ENCODE data around the gene ROR2.

Gene ROR2

DNA sequence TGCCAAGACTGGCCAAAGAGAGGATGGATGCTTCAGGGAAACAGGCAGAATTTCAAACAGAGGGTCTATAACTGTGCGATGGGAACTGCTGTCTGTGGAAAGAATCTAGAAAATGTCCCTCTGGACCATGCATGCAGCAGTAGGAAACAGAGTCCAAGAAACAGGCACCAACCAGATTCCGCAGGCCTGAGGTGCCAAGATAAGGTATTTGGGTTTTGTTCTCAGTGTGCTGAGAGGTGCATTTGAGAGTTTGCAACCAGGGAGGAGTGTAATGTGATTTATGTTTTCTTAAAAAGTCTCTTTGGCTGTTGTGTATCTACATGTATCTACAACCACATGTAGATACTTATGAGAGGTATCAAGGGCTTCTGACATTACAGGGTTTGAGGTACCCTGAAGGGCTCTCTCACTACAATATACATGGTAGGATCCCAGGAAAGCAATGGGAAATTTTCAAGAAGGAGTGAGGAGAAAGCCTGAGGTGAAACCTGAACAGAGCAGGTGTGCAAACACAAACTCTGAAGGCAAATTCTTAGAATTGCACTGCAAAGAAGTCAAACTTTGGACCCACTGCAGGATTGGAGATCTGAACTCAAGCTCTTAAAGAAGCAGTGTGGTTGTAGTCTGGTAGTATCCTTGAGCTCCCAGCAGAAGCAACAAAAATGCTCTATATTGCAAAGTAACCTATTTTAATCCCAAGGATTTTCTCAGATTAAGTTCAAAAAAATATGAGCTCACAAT is 343.6 kb downstream of the ROR2 start:
- Histone ChIP-seq H3K4me1 (no peaks in the 10 kb centered on the region), H4K20me1 (no peaks in the 10 kb centered on the region), H3K27ac (no peak overlapping the region), H3K9ac (no peak overlapping the region), H3K27me3 (no peaks in the 10 kb centered on the region), H3K9me3 (no peaks in the 10 kb centered on the region), H3K36me3 (no peaks in the 10 kb centered on the region), H3K4me2 (no peak overlapping the region), H3K4me3 (no peak overlapping the region)
- TF ChIP-seq Cebpa-rat (IDR thresholded peaks at IDR 0.05), result no peak

DNA sequence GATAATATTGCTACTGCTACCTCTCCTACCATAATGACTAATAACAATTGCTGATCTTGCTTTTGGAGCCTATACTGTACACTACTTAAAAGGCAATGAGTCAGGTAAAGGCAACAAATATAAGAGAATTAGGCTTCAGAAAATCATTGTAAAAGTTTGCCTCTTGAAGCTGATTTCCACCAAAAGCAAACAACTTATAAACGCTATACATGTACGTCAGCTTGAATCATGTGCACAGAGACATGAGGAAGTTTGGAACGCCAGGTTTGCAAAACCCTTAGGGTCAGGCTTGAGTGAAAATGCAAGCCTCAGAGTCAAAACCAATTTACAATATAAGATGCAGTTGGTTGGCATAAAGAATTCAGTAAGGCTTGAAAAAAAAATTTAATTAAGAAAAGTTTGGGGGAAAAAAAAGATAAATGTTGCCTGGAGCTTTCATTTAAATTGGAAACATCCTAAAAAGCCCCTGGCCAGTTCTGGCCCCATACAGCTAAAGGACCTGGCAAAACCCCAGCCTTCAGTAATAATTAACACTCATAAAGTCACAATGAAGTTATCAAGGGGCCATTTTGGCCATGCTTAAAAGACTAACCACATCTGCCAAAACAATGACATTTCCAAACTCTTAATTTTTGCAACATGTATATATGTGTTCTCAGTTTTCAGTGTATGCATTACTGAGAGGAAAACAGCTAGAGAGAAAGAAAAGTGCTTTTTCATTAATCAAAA is 345.4 kb downstream of the ROR2 start:
- Histone ChIP-seq H3K9ac (no peak overlapping the region), H3K4me1 (no peaks in the 10 kb centered on the region), H3K27ac (no peak overlapping the region), H4K20me1 (no peaks in the 10 kb centered on the region), H3K9me3 (no peaks in the 10 kb centered on the region), H3K27me3 (no peaks in the 10 kb centered on the region), H3K4me2 (no peak overlapping the region), H3K36me3 (no peaks in the 10 kb centered on the region), H3K4me3 (no peak overlapping the region)
- TF ChIP-seq Cebpa-rat (IDR thresholded peaks at IDR 0.05), result no peak

DNA sequence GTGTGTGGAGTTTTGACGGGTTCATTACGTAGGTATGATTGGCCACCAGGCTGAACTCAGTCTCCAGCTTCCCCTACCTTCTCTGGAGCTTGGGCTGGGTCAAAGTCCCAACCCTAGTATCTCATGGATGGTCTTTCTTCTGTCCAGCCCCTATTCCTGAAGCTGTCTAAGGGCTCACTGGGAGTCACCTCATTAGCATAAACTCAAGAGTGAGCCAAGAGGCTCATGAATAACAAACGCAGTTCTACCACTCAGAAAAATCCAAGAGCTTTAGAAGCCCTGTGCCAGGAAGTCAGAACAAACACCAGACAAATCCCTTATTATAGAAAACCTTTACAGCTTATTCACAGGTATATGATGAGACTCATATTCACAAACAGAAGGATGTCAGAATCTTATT is 346.1 kb downstream of the ROR2 start:
- Histone ChIP-seq H3K27ac (no peak overlapping the region), H3K9ac (no peak overlapping the region), H3K4me1 (no peaks in the 10 kb centered on the region), H3K4me3 (no peak overlapping the region), H3K4me2 (no peak overlapping the region), H3K27me3 (no peaks in the 10 kb centered on the region), H3K36me3 (no peaks in the 10 kb centered on the region), H3K9me3 (no peaks in the 10 kb centered on the region), H4K20me1 (no peaks in the 10 kb centered on the region)
- TF ChIP-seq Cebpa-rat (IDR thresholded peaks at IDR 0.05), result no peak

DNA sequence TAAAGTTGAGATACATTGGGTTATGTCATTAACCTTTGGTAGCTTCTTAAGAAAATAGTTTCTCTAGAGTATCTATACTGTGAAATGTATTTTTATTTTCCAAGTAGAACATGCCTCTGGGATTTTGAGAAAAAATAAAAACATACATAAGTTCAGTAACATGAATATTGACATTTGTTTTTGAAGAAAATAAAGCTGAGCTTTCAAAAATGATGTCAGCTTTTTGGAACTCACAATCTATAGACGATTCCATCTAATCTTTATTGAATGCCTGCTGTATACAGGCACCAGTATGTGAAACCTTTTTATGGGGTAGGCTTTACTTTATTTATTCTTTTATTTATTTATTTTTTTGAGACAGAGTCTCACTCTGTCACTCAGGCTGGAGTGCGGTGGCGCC is 350.5 kb downstream of the ROR2 start:
- H3K9ac ChIP-seq, result no peak overlapping the region
- no peaks in the 10 kb centered on the region for H3K36me3 ChIP-seq
- H3K4me3 ChIP-seq, result no peak overlapping the region
- TF ChIP-seq Cebpa-rat (IDR thresholded peaks at IDR 0.05), result no peak
- H3K27ac ChIP-seq, result no peak overlapping the region
- H3K4me2 ChIP-seq, result no peak overlapping the region
- H3K27me3 ChIP-seq, result no peaks in the 10 kb centered on the region
- no peaks in the 10 kb centered on the region for H4K20me1 ChIP-seq
- H3K9me3 ChIP-seq, result no peaks in the 10 kb centered on the region
- H3K4me1 ChIP-seq, result no peaks in the 10 kb centered on the region

DNA sequence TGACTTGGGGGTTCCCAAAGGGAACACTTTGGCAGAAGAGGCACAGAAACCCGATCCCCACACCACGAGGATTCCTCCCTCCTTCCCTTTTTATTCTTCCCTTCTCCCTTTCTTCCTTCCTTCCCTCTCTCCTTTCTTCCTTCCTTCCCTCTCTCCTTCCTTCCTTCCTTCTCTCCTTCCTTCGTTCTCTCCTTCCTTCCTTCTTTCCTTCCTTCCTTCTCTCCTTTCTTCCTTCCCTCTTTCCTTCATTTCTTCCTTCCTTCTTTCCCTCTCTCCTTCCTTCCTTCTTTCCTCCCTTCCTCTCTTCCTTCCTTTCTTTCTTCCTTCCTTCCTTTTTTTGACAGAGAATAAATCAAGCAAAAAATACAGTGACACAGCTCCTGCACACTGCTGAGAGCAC is 358.4 kb downstream of the ROR2 start:
- Histone ChIP-seq H3K4me3 (no peak overlapping the region), H3K4me2 (no peak overlapping the region), H3K9ac (no peak overlapping the region), H3K9me3 (no peaks in the 10 kb centered on the region), H3K4me1 (no peaks in the 10 kb centered on the region), H3K27me3 (no peaks in the 10 kb centered on the region), H4K20me1 (no peaks in the 10 kb centered on the region), H3K36me3 (no peaks in the 10 kb centered on the region), H3K27ac (no peak overlapping the region)
- no peak for TF ChIP-seq Cebpa-rat (IDR thresholded peaks at IDR 0.05)

- Histone ChIP-seq H3K27ac (no peak overlapping the region), H3K4me3 (no peak overlapping the region), H3K4me1 (no peaks in the 10 kb centered on the region), H3K4me2 (no peak overlapping the region), H3K9ac (no peak overlapping the region), H3K27me3 (no peaks in the 10 kb centered on the region), H3K9me3 (no peaks in the 10 kb centered on the region), H4K20me1 (no peaks in the 10 kb centered on the region), H3K36me3 (no peaks in the 10 kb centered on the region)
- TF ChIP-seq Cebpa-rat (IDR thresholded peaks at IDR 0.05), result no peak
Measured at GRCh38 chr9:91589101-91589553, 360.9 kb downstream of the ROR2 start.

- no peak overlapping the region for H3K4me3 ChIP-seq
- no peaks in the 10 kb centered on the region for H3K4me1 ChIP-seq
- no peaks in the 10 kb centered on the region for H4K20me1 ChIP-seq
- no peaks in the 10 kb centered on the region for H3K9me3 ChIP-seq
- no peaks in the 10 kb centered on the region for H3K27me3 ChIP-seq
- no peak overlapping the region for H3K4me2 ChIP-seq
- H3K27ac ChIP-seq, result no peak overlapping the region
- no peaks in the 10 kb centered on the region for H3K36me3 ChIP-seq
- H3K9ac ChIP-seq, result no peak overlapping the region
- TF ChIP-seq Cebpa-rat (IDR thresholded peaks at IDR 0.05), result no peak
Measured at GRCh38 chr9:91586282-91586681, 363.7 kb downstream of the ROR2 start.

- H3K4me2 ChIP-seq, result no peak overlapping the region
- no peak overlapping the region for H3K4me3 ChIP-seq
- H3K9ac ChIP-seq, result no peak overlapping the region
- no peak overlapping the region for H3K27ac ChIP-seq
- no peaks in the 10 kb centered on the region for H4K20me1 ChIP-seq
- no peaks in the 10 kb centered on the region for H3K36me3 ChIP-seq
- H3K4me1 ChIP-seq, result no peaks in the 10 kb centered on the region
- no peak for TF ChIP-seq Cebpa-rat (IDR thresholded peaks at IDR 0.05)
- H3K27me3 ChIP-seq, result no peaks in the 10 kb centered on the region
- no peaks in the 10 kb centered on the region for H3K9me3 ChIP-seq
Measured at GRCh38 chr9:91583966-91584365, 366.1 kb downstream of the ROR2 start.

DNA sequence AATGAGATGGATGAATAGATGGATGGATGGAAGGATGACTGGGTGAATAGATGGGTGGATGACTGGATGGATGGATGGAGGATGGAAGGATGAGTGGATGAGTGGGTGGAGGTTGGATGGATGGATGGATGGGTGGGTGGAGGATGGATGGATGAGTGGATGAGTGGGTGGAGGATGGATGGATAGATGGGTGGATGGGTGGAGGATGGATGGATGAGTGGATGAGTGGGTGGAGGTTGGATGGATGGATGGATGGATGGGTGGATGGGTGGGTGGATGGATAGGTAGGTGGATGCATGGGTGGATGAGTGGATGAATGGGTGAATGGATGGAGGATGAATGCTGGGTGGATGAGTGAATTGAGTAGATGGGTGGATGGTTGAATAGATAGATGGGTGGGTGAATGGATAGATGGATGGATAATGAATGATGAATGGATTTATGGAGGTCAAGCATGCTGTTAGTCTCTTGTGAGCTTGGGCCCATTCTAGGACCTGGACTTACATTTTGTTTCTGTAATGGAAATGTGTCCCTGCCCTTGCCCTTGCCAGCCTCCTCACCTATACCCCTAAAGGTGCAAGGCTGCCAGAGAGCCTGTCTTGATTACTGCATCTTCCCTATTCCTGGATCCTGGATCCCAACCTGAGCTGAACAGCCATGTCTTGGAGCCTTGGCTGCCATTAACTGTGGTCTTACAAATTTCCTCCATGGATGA is 366.7 kb downstream of the ROR2 start:
- Histone ChIP-seq H3K4me3 (no peak overlapping the region), H3K27me3 (no peaks in the 10 kb centered on the region), H3K4me2 (no peak overlapping the region), H3K9me3 (no peaks in the 10 kb centered on the region), H3K9ac (no peak overlapping the region), H3K27ac (no peak overlapping the region), H4K20me1 (no peaks in the 10 kb centered on the region), H3K4me1 (no peaks in the 10 kb centered on the region), H3K36me3 (no peaks in the 10 kb centered on the region)
- no peak for TF ChIP-seq Cebpa-rat (IDR thresholded peaks at IDR 0.05)

DNA sequence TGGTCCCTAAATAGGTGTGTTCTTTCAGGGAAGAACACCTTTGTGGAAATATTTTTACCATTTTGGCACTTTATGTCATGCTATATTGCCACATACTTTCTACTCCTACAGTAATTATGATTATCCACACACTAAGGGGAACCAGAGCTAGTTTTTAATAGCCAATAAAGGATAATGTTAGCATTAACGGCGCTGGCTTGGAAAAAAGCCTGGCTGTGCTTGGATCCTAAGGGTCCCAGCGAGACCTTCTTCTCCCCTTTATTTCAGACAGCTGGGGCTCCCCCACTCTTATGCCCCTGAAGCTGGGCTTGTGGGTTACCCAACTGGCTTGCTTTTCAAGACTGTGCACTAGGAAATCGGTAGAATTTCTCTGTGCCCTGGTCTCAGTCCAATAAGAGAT is 367.8 kb downstream of the ROR2 start:
- H3K4me1 ChIP-seq, result no peaks in the 10 kb centered on the region
- H3K9me3 ChIP-seq, result no peaks in the 10 kb centered on the region
- H4K20me1 ChIP-seq, result no peaks in the 10 kb centered on the region
- no peak for TF ChIP-seq Cebpa-rat (IDR thresholded peaks at IDR 0.05)
- H3K27me3 ChIP-seq, result no peaks in the 10 kb centered on the region
- H3K36me3 ChIP-seq, result no peaks in the 10 kb centered on the region
- no peak overlapping the region for H3K4me3 ChIP-seq
- H3K4me2 ChIP-seq, result no peak overlapping the region
- no peak overlapping the region for H3K27ac ChIP-seq
- H3K9ac ChIP-seq, result no peak overlapping the region

Measured in BLaER1 (cell line).